GM18502 (cell line): ENCODE data around the gene PLLP.

Source experiments
- ATAC-seq: cut with Tn5 transposase; IDR thresholded peaks from one replicate; pipeline ENCODE4 v1.9.1; 2021; ENCODE audit warnings: mild to moderate bottlenecking; ENCODE audit not compliant: unreplicated experiment, poor library complexity

Gene PLLP

GRCh38 chr16:57284209-57284951 is at the start of gene PLLP:
Gene PLLP, minus strand, starts transcription at chr16:57284672. Its CDS starts 132 bp downstream, at chr16:57284540.
- ATAC-seq, result peak; percentile 54

GRCh38 chr16:57333402-57333801 is 48.9 kb upstream of the PLLP start:
- ATAC-seq, result no peak

- ATAC-seq, result no peak
These were observed 46.9 kb upstream of the PLLP start for GRCh38 chr16:57331355-57331754.

- no peak for ATAC-seq
These were observed 45.4 kb upstream of the PLLP start for GRCh38 chr16:57329718-57330327.

- no peak for ATAC-seq
These were observed 41.0 kb upstream of the PLLP start for GRCh38 chr16:57325458-57325857.

- no peak for ATAC-seq
These were observed 40.3 kb upstream of the PLLP start for GRCh38 chr16:57324749-57325148.

- ATAC-seq, result no peak
These were observed 35.2 kb upstream of the PLLP start for GRCh38 chr16:57319646-57320045.

GRCh38 chr16:57318240-57318970 is 33.9 kb upstream of the PLLP start:
- no peak for ATAC-seq

- ATAC-seq, result no peak
These were observed 32.0 kb upstream of the PLLP start for GRCh38 chr16:57316390-57317017.

GRCh38 chr16:57315416-57315815 is 30.9 kb upstream of the PLLP start:
- no peak for ATAC-seq

GRCh38 chr16:57314161-57314785 is 29.8 kb upstream of the PLLP start:
- no peak for ATAC-seq

GRCh38 chr16:57313509-57313908 is 29.0 kb upstream of the PLLP start:
- no peak for ATAC-seq

- ATAC-seq, result no peak
These were observed 26.3 kb upstream of the PLLP start for GRCh38 chr16:57310801-57311200.

GRCh38 chr16:57308041-57308440 is 23.6 kb upstream of the PLLP start:
- no peak for ATAC-seq

GRCh38 chr16:57307365-57307764 is 22.9 kb upstream of the PLLP start:
- no peak for ATAC-seq

GRCh38 chr16:57306676-57307341 is 22.3 kb upstream of the PLLP start:
- no peak for ATAC-seq

GRCh38 chr16:57305159-57305811 is 20.8 kb upstream of the PLLP start:
- ATAC-seq, result no peak

GRCh38 chr16:57304169-57305061 is 19.9 kb upstream of the PLLP start:
- ATAC-seq, result no peak

- no peak for ATAC-seq
These were observed 19.4 kb upstream of the PLLP start for GRCh38 chr16:57303910-57304168.
